Peyer's patch (tissue), 4 donors: ENCODE measurements around the gene TTLL5.

Experiments
- CTCF ChIP-seq, 6 experiments: fragments of 450-650 bp in 4 of 6; fragments of 200-600 bp in 2 of 6; sonication (generic) in 1 of 6; IDR thresholded peaks; one replicate each; pipeline ENCODE4 v1.5.1; 2017 to 2019; ENCODE audit warnings: antibody characterized with exemption in 6 of 6, mild to moderate bottlenecking in 3 of 6, moderate library complexity in 1 of 6
- POLR2A ChIP-seq, 2 donors: fragments of 450-650 bp; IDR thresholded peaks; one replicate each; pipeline ENCODE4 v1.5.1; 2017; ENCODE audit warnings: antibody characterized with exemption in 2 of 2, mild to moderate bottlenecking in 2 of 2, moderate library complexity in 2 of 2

- TF ChIP-seq CTCF (IDR thresholded peaks at IDR 0.05): no peak
- no peak for TF ChIP-seq POLR2A (IDR thresholded peaks at IDR 0.05)
Observed at GRCh38 chr14:75807667-75808360, 146.8 kb downstream of the TTLL5 start.
